OCI-LY3 (cell line): ENCODE results near the gene ZNRD2.
A peak's percentile ranks its signal among the peaks of the same experiment; 100 is the strongest.

Experiments used
- H2AFZ ChIP-seq: fragments of 200-600, 300-600 bp; shearing (Covaris generic); 2 replicates; pipeline ENCODE4 v1.6.0; 2014; ENCODE audit warnings: antibody characterized with exemption, low read depth, low read length
- H3K27ac ChIP-seq: fragments of 200-600, 300-600 bp; sonication (generic); 2 replicates; pipeline ENCODE4 v1.5.1; 2014; ENCODE audit warnings: mild to moderate bottlenecking, low read length, moderate library complexity, mixed read lengths
- H3K27me3 ChIP-seq: fragments of 200-600, 300-600 bp; sonication (generic); 2 replicates; pipeline ENCODE4 v1.6.1; 2014; ENCODE audit warnings: low read depth, low read length, mixed read lengths
- H3K36me3 ChIP-seq: fragments of 200-600, 300-600 bp; sonication (generic); replicated peaks from 2 replicates; pipeline ENCODE3; 2014; ENCODE audit warnings: low read depth, low read length, mixed read lengths
- H3K4me1 ChIP-seq: fragments of 300-600, 200-600 bp; sonication (generic); 2 replicates; pipeline ENCODE4 v1.6.1; 2014; ENCODE audit warnings: low read length, mixed read lengths
- H3K4me2 ChIP-seq: fragments of 200-600, 300-600 bp; sonication (generic); 2 replicates; pipeline ENCODE4 v1.6.1; 2014; ENCODE audit warnings: low read length, mixed read lengths
- H3K4me3 ChIP-seq: fragments of 300-600, 200-600 bp; sonication (generic); 2 replicates; pipeline ENCODE4 v1.5.1; 2014; ENCODE audit warnings: antibody characterized with exemption, mild to moderate bottlenecking, low read length, moderate library complexity
- H3K79me2 ChIP-seq: fragments of 300-600, 200-600 bp; shearing (Covaris generic); 2 replicates; pipeline ENCODE4 v1.6.1; 2014; ENCODE audit warnings: mild to moderate bottlenecking, low read length, mixed read lengths
- H3K9ac ChIP-seq: fragments of 300-600, 200-600 bp; shearing (Covaris generic); 2 replicates; pipeline ENCODE4 v1.6.0; 2014; ENCODE audit warnings: mild to moderate bottlenecking, low read length, moderate library complexity
- H3K9me3 ChIP-seq: fragments of 200-600, 300-600 bp; shearing (Covaris generic); 2 replicates; pipeline ENCODE4 v1.6.1; 2014; ENCODE audit warnings: low read length, mixed read lengths; ENCODE audit not compliant: insufficient read depth
- H4K20me1 ChIP-seq: fragments of 200-600, 300-600 bp; sonication (generic); 2 replicates; pipeline ENCODE4 v1.6.1; 2016; ENCODE audit warnings: low read length, mixed read lengths; ENCODE audit not compliant: insufficient read depth
- CTCF ChIP-seq: fragments of 200-600, 300-600 bp; sonication (generic); IDR thresholded peaks from 2 replicates; pipeline ENCODE4 v1.5.1; 2014; ENCODE audit warnings: antibody characterized with exemption, low read length, low read depth
- EZH2phosphoT487 ChIP-seq: fragments of 200-600 bp; shearing (Covaris generic); IDR thresholded peaks from 2 replicates; pipeline ENCODE4 v1.6.1; 2018; ENCODE audit warnings: antibody characterized with exemption, mixed run types, low read depth

Gene ZNRD2

GRCh38 chr11:65569164-65569972 lies 909 bp upstream of the ZNRD2 start:
- Histone ChIP-seq H3K4me2 (peak overlapping the region; percentile 89), H3K36me3 (peaks cover 12% of the 10 kb centered on the region), H3K4me3 (peak overlapping the region; percentile 82), H3K9me3 (no peaks in the 10 kb centered on the region), H3K27me3 (no peaks in the 10 kb centered on the region), H3K9ac (peak overlapping the region; percentile 84), H4K20me1 (peaks cover 13% of the 10 kb centered on the region), H3K4me1 (peaks cover 31% of the 10 kb centered on the region), H2AFZ (peak overlapping the region; percentile 63), H3K79me2 (peaks cover 48% of the 10 kb centered on the region), H3K27ac (peak overlapping the region; percentile 89)
- TF ChIP-seq EZH2phosphoT487 (no peak), CTCF (no peak)

GRCh38 chr11:65571420-65571819 lies 1.1 kb downstream of the ZNRD2 start:
- H3K27ac ChIP-seq = peak overlapping the region; percentile 38
- H3K79me2 ChIP-seq = peaks cover 52% of the 10 kb centered on the region
- peak overlapping the region; percentile 90 for H3K4me2 ChIP-seq
- H3K4me3 ChIP-seq = peak overlapping the region; percentile 82
- peaks cover 12% of the 10 kb centered on the region for H3K36me3 ChIP-seq
- no peaks in the 10 kb centered on the region for H3K9me3 ChIP-seq
- 0 out of 2 replicates have a peak overlapping the region, but pooled peaks have one; percentile 14 for H3K9ac ChIP-seq
- H4K20me1 ChIP-seq = peaks cover 13% of the 10 kb centered on the region
- H3K27me3 ChIP-seq = no peaks in the 10 kb centered on the region
- no peak for TF ChIP-seq EZH2phosphoT487
- TF ChIP-seq CTCF = no peak
- peaks cover 41% of the 10 kb centered on the region for H3K4me1 ChIP-seq
- H2AFZ ChIP-seq = no peak overlapping the region

- Histone ChIP-seq H3K9me3 (no peaks in the 10 kb centered on the region), H3K36me3 (peaks cover 8% of the 10 kb centered on the region), H3K27ac (peak overlapping the region; percentile 38), H2AFZ (no peak overlapping the region), H3K27me3 (no peaks in the 10 kb centered on the region), H3K79me2 (peaks cover 57% of the 10 kb centered on the region), H3K4me2 (peak overlapping the region; percentile 90), H3K9ac (peak overlapping the region; percentile 14; the same call in 1 of the 2 replicates), H3K4me3 (peak overlapping the region; percentile 82), H3K4me1 (peaks cover 46% of the 10 kb centered on the region), H4K20me1 (peaks cover 13% of the 10 kb centered on the region)
- TF ChIP-seq CTCF (peak; percentile 50), EZH2phosphoT487 (no peak)
Measured at GRCh38 chr11:65571940-65572339, 1.7 kb downstream of the ZNRD2 start.

GRCh38 chr11:65572356-65573051 lies 2.2 kb downstream of the ZNRD2 start, which contains the start of gene FAM89B:
Gene FAM89B (plus strand): TSS chr11:65572538. CDS start chr11:65572670, 132 bp downstream.
- Histone ChIP-seq H3K9ac (peak within 1 kb of the TSS; percentile 52), H3K36me3 (peaks cover 8% of the 10 kb centered on the region), H3K27ac (peak within 1 kb of the TSS; percentile 38), H2AFZ (no peak within 1 kb of the TSS), H3K4me1 (peaks cover 51% of the 10 kb centered on the region), H3K79me2 (peaks cover 63% of the 10 kb centered on the region), H3K4me3 (peak within 1 kb of the TSS; percentile 82), H4K20me1 (peaks cover 13% of the 10 kb centered on the region), H3K4me2 (peak within 1 kb of the TSS; percentile 90), H3K9me3 (no peaks in the 10 kb centered on the region), H3K27me3 (no peaks in the 10 kb centered on the region)
- TF ChIP-seq EZH2phosphoT487 = no peak
- no peak for TF ChIP-seq CTCF
